GM21723 (cell line): ENCODE data around the gene MYO16.
A peak's percentile ranks its signal among the peaks of the same experiment; 100 is the strongest.

ENCODE experiments used
- ATAC-seq: cut with Tn5 transposase; IDR thresholded peaks from one replicate; pipeline ENCODE4 v1.9.1; 2021; ENCODE audit warnings: mild to moderate bottlenecking, moderate library complexity; ENCODE audit not compliant: unreplicated experiment

MYO16 gene

GRCh38 chr13:109162248-109163036 lies 533.0 kb downstream of the MYO16 start:
- ATAC-seq: peak; percentile 88

- ATAC-seq: no peak
These were observed 533.6 kb downstream of the MYO16 start for GRCh38 chr13:109163037-109163379.

GRCh38 chr13:109165417-109165904 lies 536.0 kb downstream of the MYO16 start:
- no peak for ATAC-seq

- ATAC-seq: no peak
These were observed 537.4 kb downstream of the MYO16 start for GRCh38 chr13:109166804-109167203.

- no peak for ATAC-seq
These were observed 542.7 kb downstream of the MYO16 start for GRCh38 chr13:109172136-109172535.

- ATAC-seq: no peak
These were observed 546.3 kb downstream of the MYO16 start for GRCh38 chr13:109175666-109176065.

GRCh38 chr13:109180905-109181425 lies 551.6 kb downstream of the MYO16 start:
- ATAC-seq: no peak

- ATAC-seq: no peak
These were observed 553.5 kb downstream of the MYO16 start for GRCh38 chr13:109182777-109183465.

GRCh38 chr13:109191413-109191812 lies 562.0 kb downstream of the MYO16 start:
- ATAC-seq: no peak

GRCh38 chr13:109192306-109192705 lies 562.9 kb downstream of the MYO16 start:
- ATAC-seq: no peak

- no peak for ATAC-seq
These were observed 567.5 kb downstream of the MYO16 start for GRCh38 chr13:109196948-109197347.

- ATAC-seq: no peak
These were observed 569.2 kb downstream of the MYO16 start for GRCh38 chr13:109198585-109198984.

- no peak for ATAC-seq
These were observed 569.9 kb downstream of the MYO16 start for GRCh38 chr13:109199280-109199679.

- ATAC-seq: no peak
These were observed 571.1 kb downstream of the MYO16 start for GRCh38 chr13:109200556-109200955.

- no peak for ATAC-seq
These were observed 574.2 kb downstream of the MYO16 start for GRCh38 chr13:109203587-109203986.

- no peak for ATAC-seq
These were observed 574.8 kb downstream of the MYO16 start for GRCh38 chr13:109204252-109204651.

GRCh38 chr13:109204657-109205056 lies 575.2 kb downstream of the MYO16 start:
- no peak for ATAC-seq

- no peak for ATAC-seq
These were observed 575.9 kb downstream of the MYO16 start for GRCh38 chr13:109205315-109205714.

- ATAC-seq: no peak
These were observed 577.2 kb downstream of the MYO16 start for GRCh38 chr13:109206616-109207015.

- no peak for ATAC-seq
These were observed 578.2 kb downstream of the MYO16 start for GRCh38 chr13:109207622-109208021.

GRCh38 chr13:109208522-109208921 lies 579.1 kb downstream of the MYO16 start:
- ATAC-seq: no peak

GRCh38 chr13:109209526-109209925 lies 580.1 kb downstream of the MYO16 start:
- ATAC-seq: no peak
